Duodenal mucosa (tissue), 2 donors: ENCODE measurements around the gene ALG2.

Experiments
- H3K27ac ChIP-seq: one replicate; pipeline ENCODE4 v1.7.0; 2013; ENCODE audit warnings: low read depth, low read length
- H3K27me3 ChIP-seq, 2 donors: one replicate each; pipeline ENCODE4 v1.7.0; 2013; ENCODE audit warnings: low read length in 2 of 2, control low read depth in 1 of 2; ENCODE audit not compliant: insufficient read depth in 2 of 2, control insufficient read depth in 1 of 2
- H3K36me3 ChIP-seq, 2 donors: one replicate each; pipeline ENCODE4 v1.7.0; 2013; ENCODE audit warnings: low read length in 2 of 2, control low read depth in 1 of 2; ENCODE audit not compliant: insufficient read depth in 2 of 2, control insufficient read depth in 1 of 2
- H3K4me1 ChIP-seq, 2 donors: one replicate each; pipeline ENCODE4 v1.7.0; 2013; ENCODE audit warnings: low read length in 2 of 2, control low read depth in 1 of 2; ENCODE audit not compliant: insufficient read depth in 2 of 2, control insufficient read depth in 1 of 2
- H3K4me3 ChIP-seq, 2 donors: one replicate each; pipeline ENCODE4 v1.7.0; 2013; ENCODE audit warnings: low read length in 2 of 2, low read depth in 1 of 2
- H3K9ac ChIP-seq, 2 donors: one replicate each; pipeline ENCODE4 v1.7.0; 2013; ENCODE audit warnings: low read length in 2 of 2, low read depth in 1 of 2
- H3K9me3 ChIP-seq, 2 donors: one replicate each; pipeline ENCODE4 v1.7.0; 2013; ENCODE audit warnings: low read length in 2 of 2, control low read depth in 1 of 2; ENCODE audit not compliant: control insufficient read depth in 1 of 2

ALG2 gene

DNA sequence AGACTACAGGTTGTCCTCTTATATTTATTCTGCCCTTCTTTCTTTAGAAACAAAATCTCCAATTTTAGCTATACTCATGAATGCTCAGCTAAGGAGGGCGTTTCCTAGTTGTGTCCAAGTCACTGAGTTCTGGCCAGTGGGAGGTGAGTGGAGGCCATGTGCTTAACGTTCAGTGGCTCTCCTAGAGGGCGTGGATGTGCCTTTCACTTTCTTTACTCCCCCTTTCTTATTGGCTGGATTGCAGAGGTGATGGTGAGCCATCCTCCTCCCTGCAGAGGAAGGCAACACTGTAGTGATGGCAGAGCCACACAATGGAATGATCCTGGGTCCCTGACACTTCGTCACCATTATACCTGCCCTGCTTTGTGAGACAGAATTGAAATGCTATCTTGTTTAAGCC lies 54.6 kb downstream of the ALG2 start:
- H3K4me1 ChIP-seq = no peaks in the 10 kb centered on the region
- H3K9me3 ChIP-seq = no peaks in the 10 kb centered on the region
- no peak overlapping the region for H3K27ac ChIP-seq
- no peaks in the 10 kb centered on the region for H3K27me3 ChIP-seq
- no peak overlapping the region for H3K9ac ChIP-seq
- no peaks in the 10 kb centered on the region for H3K36me3 ChIP-seq
- no peak overlapping the region for H3K4me3 ChIP-seq
